ENCODE results near the gene MATR3.
A peak's percentile ranks its signal among the peaks of the same experiment; 100 is the strongest.
"Not testable (repeated sequence)": the region's sequence is repeated elsewhere in the genome, so short reads cannot be mapped to it uniquely, and the experiment has no call there.

The MATR3 gene

DNA sequence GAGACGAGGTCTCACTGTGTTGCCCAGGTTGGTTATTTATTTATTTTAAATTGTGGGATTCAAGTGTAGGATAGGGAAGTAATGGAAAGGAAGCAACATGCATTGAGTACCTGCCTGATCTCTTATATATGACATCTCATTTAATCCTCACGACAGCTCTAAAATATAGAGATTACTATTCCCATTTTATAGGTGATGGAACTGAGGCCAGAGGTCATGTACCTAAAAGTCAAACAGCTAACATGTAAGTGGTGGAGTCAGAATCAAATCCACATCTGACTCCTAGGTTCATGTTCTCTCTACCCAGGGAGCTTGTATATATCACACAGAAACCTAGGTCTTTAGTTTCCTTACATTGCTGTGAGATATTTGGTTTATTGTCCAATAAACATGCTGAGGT lies 26.1 kb upstream of the MATR3 start:
- Histone ChIP-seq H3F3A (ENCODE audit: control insufficient read depth, insufficient read depth) (no peaks in the 10 kb centered on the region; the same call in 1 of the 2 replicates), H3K9me2 (replicated peaks; ENCODE audit: control insufficient read depth, low read length) (no peaks in the 10 kb centered on the region), H3K27ac (ENCODE audit: low read depth, low read length) (no peak overlapping the region), H4K20me1 (ENCODE audit: control insufficient read depth, insufficient read depth, low read depth, low read length) (no peaks in the 10 kb centered on the region), H3K4me2 (ENCODE audit: low read length) (no peak overlapping the region), H3K79me2 (ENCODE audit: control insufficient read depth, low read length) (no peaks in the 10 kb centered on the region), H3K4me1 (ENCODE audit: control insufficient read depth, low read length) (peaks cover 13% of the 10 kb centered on the region), H3K9me3 (ENCODE audit: control insufficient read depth, insufficient read depth, low read length) (no peaks in the 10 kb centered on the region), H3K4me3 (ENCODE audit: low read length) (no peak overlapping the region), H3K27me3 (ENCODE audit: control insufficient read depth, low read length) (0 out of 2 replicates have a peak, but pooled peaks cover 4% of the 10 kb centered on the region), H3K36me3 (ENCODE audit: control insufficient read depth, low read length) (no peaks in the 10 kb centered on the region)
- no peak for TF ChIP-seq EZH2phosphoT487 (IDR thresholded peaks at IDR 0.05; ENCODE audit: borderline replicate concordance, low read length)
- TF ChIP-seq, protein P1, sequence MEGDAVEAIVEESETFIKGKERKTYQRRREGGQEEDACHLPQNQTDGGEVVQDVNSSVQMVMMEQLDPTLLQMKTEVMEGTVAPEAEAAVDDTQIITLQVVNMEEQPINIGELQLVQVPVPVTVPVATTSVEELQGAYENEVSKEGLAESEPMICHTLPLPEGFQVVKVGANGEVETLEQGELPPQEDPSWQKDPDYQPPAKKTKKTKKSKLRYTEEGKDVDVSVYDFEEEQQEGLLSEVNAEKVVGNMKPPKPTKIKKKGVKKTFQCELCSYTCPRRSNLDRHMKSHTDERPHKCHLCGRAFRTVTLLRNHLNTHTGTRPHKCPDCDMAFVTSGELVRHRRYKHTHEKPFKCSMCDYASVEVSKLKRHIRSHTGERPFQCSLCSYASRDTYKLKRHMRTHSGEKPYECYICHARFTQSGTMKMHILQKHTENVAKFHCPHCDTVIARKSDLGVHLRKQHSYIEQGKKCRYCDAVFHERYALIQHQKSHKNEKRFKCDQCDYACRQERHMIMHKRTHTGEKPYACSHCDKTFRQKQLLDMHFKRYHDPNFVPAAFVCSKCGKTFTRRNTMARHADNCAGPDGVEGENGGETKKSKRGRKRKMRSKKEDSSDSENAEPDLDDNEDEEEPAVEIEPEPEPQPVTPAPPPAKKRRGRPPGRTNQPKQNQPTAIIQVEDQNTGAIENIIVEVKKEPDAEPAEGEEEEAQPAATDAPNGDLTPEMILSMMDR (IDR thresholded peaks at IDR 0.05; ENCODE audit: low read depth, low read length, poor library complexity, severe bottlenecking) = no peak

GRCh38 chr5:139268364-139269202 lies 25.0 kb upstream of the MATR3 start:
- no peaks in the 10 kb centered on the region for H3K9me2 ChIP-seq (replicated peaks; ENCODE audit: control insufficient read depth, low read length)
- H3K79me2 ChIP-seq (ENCODE audit: control insufficient read depth, low read length) = peaks cover 7% of the 10 kb centered on the region
- H4K20me1 ChIP-seq (ENCODE audit: control insufficient read depth, insufficient read depth, low read depth, low read length) = no peaks in the 10 kb centered on the region
- TF ChIP-seq EZH2phosphoT487 (IDR thresholded peaks at IDR 0.05; ENCODE audit: borderline replicate concordance, low read length) = no peak
- TF ChIP-seq, protein P1 (IDR thresholded peaks at IDR 0.05; ENCODE audit: low read depth, low read length, poor library complexity, severe bottlenecking) = peak; percentile 21
- H3K4me3 ChIP-seq (ENCODE audit: low read length) = no peak overlapping the region
- no peaks in the 10 kb centered on the region for H3K36me3 ChIP-seq (ENCODE audit: control insufficient read depth, low read length)
- H3K4me1 ChIP-seq (ENCODE audit: control insufficient read depth, low read length) = peaks cover 24% of the 10 kb centered on the region
- H3K27me3 ChIP-seq (ENCODE audit: control insufficient read depth, low read length) = 0 out of 2 replicates have a peak, but pooled peaks cover 4% of the 10 kb centered on the region
- no peak overlapping the region for H3K27ac ChIP-seq (ENCODE audit: low read depth, low read length)
- peak overlapping the region; percentile 22 for H3K4me2 ChIP-seq (ENCODE audit: low read length)
- H3F3A ChIP-seq (ENCODE audit: control insufficient read depth, insufficient read depth) = no peaks in the 10 kb centered on the region; the same call in 1 of the 2 replicates
- no peaks in the 10 kb centered on the region for H3K9me3 ChIP-seq (ENCODE audit: control insufficient read depth, insufficient read depth, low read length)

GRCh38 chr5:139270718-139271117 lies 22.8 kb upstream of the MATR3 start:
- H3K27ac ChIP-seq (ENCODE audit: low read depth, low read length); H3K9me3 ChIP-seq (ENCODE audit: control insufficient read depth, insufficient read depth, low read length); H3K9me2 ChIP-seq (replicated peaks; ENCODE audit: control insufficient read depth, low read length); H3K27me3 ChIP-seq (ENCODE audit: control insufficient read depth, low read length); H3K4me2 ChIP-seq (ENCODE audit: low read length); H4K20me1 ChIP-seq (ENCODE audit: control insufficient read depth, insufficient read depth, low read depth, low read length); H3K4me3 ChIP-seq (ENCODE audit: low read length): not testable (repeated sequence)
- peaks cover 17% of the 10 kb centered on the region for H3K36me3 ChIP-seq (ENCODE audit: control insufficient read depth, low read length)
- peaks cover 29% of the 10 kb centered on the region for H3K4me1 ChIP-seq (ENCODE audit: control insufficient read depth, low read length)
- peaks cover 11% of the 10 kb centered on the region for H3F3A ChIP-seq (ENCODE audit: control insufficient read depth, insufficient read depth)
- peaks cover 27% of the 10 kb centered on the region for H3K79me2 ChIP-seq (ENCODE audit: control insufficient read depth, low read length)

All from DOHH2 (cell line).